Endothelial cell of umbilical vein (primary cell): Measurements from ENCODE around the gene KCNQ5.

Experiments used
- POLR2A ChIP-seq: IDR thresholded peaks from 2 replicates; pipeline ENCODE4 v1.6.1; 2012; ENCODE audit warnings: low read depth, mild to moderate bottlenecking, control low read depth, low read length
- TF ChIP-seq, protein P1 (sequence below), 2 donors: IDR thresholded peaks; 1 replicate in 1 of 2; 2 replicates in 1 of 2; pipeline ENCODE4 v1.5.1; 2011; ENCODE audit warnings: low read length in 2 of 2, mild to moderate bottlenecking in 2 of 2, moderate library complexity in 2 of 2, control low read depth in 1 of 2, inconsistent platforms in 1 of 2, low read depth in 1 of 2; ENCODE audit not compliant: insufficient read depth in 1 of 2; ENCODE audit errors: extremely low read depth in 1 of 2
- TF ChIP-seq, protein P2 (sequence below): IDR thresholded peaks from 2 replicates; pipeline ENCODE4 v1.6.1; 2011; ENCODE audit not compliant: insufficient read depth, insufficient read length

DNA sequence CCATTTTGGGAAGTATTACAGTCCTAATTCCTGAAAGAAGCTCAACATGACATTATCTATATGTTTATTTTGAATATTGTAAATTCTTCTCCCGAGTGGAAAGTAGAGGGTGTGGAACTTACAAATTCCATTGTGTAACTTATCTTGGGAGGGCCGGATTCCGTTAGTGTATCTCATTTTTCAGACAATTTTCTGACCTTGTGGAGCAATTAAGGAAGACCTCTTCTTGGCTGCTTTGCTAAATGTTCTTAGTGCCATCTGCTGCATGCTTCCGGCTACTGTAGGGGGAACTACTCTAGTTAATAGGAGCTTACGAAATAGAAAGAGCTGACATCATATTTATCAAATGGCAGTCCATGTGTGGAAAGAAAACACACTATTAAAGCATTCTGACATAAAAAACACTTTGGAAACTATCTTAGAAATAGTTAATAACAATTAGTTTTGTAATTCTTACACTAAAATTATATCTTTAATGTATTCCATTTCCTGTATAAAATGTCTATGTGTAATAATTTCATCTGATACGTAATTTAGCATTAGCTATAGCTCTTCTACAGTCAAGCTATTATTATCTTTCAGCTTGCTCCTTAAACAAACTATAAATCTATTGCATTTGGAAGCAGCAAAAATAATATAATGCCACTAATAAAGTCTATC lies 41.5 kb upstream of the KCNQ5 start:
- TF ChIP-seq, protein P1, sequence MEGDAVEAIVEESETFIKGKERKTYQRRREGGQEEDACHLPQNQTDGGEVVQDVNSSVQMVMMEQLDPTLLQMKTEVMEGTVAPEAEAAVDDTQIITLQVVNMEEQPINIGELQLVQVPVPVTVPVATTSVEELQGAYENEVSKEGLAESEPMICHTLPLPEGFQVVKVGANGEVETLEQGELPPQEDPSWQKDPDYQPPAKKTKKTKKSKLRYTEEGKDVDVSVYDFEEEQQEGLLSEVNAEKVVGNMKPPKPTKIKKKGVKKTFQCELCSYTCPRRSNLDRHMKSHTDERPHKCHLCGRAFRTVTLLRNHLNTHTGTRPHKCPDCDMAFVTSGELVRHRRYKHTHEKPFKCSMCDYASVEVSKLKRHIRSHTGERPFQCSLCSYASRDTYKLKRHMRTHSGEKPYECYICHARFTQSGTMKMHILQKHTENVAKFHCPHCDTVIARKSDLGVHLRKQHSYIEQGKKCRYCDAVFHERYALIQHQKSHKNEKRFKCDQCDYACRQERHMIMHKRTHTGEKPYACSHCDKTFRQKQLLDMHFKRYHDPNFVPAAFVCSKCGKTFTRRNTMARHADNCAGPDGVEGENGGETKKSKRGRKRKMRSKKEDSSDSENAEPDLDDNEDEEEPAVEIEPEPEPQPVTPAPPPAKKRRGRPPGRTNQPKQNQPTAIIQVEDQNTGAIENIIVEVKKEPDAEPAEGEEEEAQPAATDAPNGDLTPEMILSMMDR (IDR thresholded peaks at IDR 0.05; ENCODE audit: extremely low read depth in 1 of 2, insufficient read depth in 1 of 2, low read depth in 1 of 2, low read length in 2 of 2), result no peak
- no peak for TF ChIP-seq POLR2A
- TF ChIP-seq, protein P2, sequence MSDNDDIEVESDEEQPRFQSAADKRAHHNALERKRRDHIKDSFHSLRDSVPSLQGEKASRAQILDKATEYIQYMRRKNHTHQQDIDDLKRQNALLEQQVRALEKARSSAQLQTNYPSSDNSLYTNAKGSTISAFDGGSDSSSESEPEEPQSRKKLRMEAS, result no peak
